Fibroblast of upper back skin (primary cell): Measurements from ENCODE around the gene GPRC6A.
"Not testable (repeated sequence)": the region's sequence is repeated elsewhere in the genome, so short reads cannot be mapped to it uniquely, and the experiment has no call there.

Experiments
- DNase-seq: peaks from one replicate; pipeline ENCODE4 v3.0.0-alpha.2; 2013

The GPRC6A gene

GRCh38 chr6:116828983-116829382, at the start of gene GPRC6A:
TSS of gene GPRC6A (minus strand) at chr6:116829083. CDS start at chr6:116829013, 70 bp downstream.
- no peak for DNase-seq

- no peak for DNase-seq
These were observed 48.9 kb upstream of the GPRC6A start for GRCh38 chr6:116877743-116878142.

GRCh38 chr6:116876635-116877611, 48.0 kb upstream of the GPRC6A start, which contains the start of gene RFX6:
TSS of gene RFX6 (plus strand) at chr6:116877242. CDS start at chr6:116877276, 34 bp downstream.
- no peak for DNase-seq

- no peak for DNase-seq
These were observed 47.2 kb upstream of the GPRC6A start for GRCh38 chr6:116876107-116876506.

- DNase-seq = no peak
These were observed 43.9 kb upstream of the GPRC6A start for GRCh38 chr6:116872771-116873170.

GRCh38 chr6:116866281-116866871, 37.5 kb upstream of the GPRC6A start:
- DNase-seq = no peak

- DNase-seq = no peak
These were observed 30.4 kb upstream of the GPRC6A start for GRCh38 chr6:116859264-116859663.

GRCh38 chr6:116858060-116858459, 29.2 kb upstream of the GPRC6A start:
- no peak for DNase-seq

GRCh38 chr6:116847227-116847626, 18.3 kb upstream of the GPRC6A start:
- peak; percentile 26 for DNase-seq

DNA sequence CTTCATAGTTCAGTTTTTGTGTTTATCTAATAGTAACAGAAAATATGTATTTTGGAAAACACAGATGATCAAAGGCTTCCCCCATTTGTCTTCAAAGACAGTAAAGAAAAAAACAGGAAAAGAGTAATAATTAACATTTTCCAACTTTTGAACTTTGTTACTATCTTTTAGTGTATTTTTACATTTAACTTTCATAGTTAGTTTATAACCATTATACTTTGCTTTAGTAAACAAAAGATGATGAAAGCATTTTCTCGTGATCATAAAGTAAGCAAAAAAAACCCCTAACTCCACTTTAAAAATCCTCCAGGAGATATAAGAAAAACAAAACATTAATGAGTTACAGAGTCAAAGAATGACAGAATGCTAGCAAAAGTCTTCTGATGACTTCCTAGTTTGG, 13.6 kb upstream of the GPRC6A start:
- no peak for DNase-seq

DNA sequence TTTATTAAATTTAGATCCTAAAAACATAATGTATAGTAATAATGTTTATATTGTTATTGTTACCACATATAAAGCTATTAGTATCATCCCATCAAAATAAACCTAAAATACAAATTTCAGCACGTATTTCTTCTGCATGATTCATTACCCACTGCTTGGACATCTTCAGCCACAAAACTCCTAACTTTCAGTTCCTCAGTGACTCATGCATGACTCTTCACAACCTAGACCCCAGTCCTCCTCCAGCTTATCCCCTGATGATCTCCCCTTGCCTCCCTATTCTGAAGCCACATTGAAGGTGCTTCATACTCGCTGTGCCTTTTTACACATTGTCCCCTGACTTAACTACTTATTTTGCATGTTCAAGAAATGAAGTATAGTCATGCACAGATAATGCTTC, 11.2 kb upstream of the GPRC6A start:
- DNase-seq = peak; percentile 22

DNA sequence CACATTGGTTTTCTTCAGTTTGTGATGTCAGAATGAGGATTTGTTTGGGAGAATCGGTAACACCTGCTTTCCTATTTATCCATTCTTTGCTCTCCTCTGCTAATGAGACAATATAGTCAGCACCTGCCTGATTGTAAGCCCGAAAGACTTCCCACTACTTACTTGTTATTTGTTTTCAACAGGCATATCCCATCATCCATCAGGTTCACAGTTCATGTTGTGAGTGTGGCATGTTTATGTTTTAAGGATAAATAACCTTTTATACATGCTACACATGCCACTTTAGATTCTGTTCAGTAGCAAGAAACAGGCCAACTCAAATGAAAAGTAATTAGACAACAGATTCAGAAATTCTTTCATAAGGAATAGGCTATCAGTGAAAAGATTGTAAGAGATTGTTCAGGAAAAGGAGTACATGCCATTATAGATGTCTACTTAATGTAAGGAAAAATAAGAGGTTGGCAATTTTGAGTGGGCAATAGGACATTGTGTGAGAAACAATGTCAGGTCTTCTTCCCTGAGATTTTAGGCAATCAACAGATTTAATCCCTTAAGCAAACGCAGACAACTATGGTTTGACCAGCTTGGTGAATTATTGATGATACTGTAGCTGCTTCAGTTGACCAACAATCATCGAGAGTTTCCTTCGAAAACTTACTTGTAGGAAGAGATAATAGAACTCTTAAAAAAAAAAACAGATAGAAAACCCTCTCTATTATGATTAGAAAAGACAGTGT, 7.9 kb upstream of the GPRC6A start:
- no peak for DNase-seq

DNA sequence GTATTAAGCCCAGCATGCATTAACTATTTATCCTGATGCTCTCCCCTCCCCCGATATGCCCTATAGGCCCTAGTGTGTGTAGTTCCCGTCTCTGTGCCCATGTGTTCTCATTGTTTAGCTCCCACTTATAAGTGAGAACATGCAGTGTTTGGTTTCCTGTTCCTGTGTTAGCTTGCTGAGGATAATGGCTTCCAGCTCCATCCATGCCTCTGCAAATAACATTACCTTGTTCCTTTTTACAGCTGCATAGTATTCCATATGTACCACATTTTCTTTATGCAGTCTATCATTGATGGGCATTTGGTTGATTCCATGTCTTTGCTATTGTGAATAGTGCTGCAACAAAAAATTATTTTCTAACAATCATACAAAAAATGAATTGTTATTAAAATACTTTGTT, 5.6 kb upstream of the GPRC6A start:
- DNase-seq = not testable (repeated sequence)

DNA sequence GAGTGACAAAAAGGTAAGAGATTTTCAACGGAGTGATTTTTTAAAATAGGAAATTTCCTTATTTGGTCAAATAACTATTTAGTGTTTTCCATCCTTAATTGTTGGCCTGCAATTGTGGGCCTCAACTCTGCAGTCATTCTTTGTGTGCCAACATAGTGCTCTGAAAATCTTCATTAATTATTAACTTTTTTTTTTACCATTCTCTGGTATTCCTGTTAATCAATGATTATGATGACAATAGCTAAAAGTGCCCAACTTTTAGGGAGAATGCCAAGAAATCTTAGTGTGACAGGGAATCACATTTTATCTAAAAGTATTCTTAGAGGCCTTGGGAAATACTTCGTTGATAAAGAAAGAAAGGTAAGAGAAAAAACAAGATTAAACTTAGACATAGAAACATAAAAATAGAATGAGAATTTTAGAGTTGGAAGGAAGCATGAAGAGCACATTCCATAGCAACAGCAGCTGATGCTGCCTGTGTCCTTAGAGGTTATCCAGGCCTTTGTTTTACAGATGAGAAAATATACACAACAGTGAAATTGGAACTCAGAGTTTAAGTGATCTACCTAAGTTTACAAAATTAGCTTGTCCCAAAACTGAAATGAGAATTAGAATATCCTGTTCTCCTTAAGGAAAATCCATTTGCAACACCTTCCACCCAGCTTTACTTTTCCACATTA, 1.2 kb downstream of the GPRC6A start:
- no peak for DNase-seq

GRCh38 chr6:116816336-116816735, 12.5 kb downstream of the GPRC6A start:
- DNase-seq = not testable (repeated sequence)

DNA sequence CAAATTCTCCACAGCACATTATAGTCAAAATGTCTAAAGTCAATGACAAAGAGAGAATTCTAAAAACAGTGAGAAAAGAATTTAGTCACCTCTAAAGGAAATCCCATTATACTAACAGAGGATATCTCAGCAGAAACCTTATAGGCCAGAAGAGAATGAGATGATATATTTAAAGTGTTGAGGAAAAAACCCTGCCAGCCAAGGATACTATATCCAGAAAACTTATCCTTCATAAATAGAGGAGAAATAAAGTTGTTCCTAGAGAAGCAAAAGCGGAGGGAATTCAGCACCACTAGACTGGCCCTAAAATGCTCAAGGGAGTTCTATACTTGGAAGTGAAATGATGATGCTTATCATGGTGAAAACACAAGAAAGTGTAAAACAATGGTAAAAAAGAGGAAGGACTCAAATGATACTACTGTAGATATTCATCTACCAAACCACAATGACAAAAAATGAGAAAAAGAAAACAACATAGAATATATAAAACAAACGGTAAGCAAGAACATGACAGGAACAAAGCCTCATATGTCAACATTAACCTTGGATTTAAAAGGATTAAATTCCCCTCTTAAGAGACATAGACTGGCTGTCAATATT, 16.7 kb downstream of the GPRC6A start:
- DNase-seq = no peak

GRCh38 chr6:116801971-116802370, 26.9 kb downstream of the GPRC6A start:
- DNase-seq = no peak

DNA sequence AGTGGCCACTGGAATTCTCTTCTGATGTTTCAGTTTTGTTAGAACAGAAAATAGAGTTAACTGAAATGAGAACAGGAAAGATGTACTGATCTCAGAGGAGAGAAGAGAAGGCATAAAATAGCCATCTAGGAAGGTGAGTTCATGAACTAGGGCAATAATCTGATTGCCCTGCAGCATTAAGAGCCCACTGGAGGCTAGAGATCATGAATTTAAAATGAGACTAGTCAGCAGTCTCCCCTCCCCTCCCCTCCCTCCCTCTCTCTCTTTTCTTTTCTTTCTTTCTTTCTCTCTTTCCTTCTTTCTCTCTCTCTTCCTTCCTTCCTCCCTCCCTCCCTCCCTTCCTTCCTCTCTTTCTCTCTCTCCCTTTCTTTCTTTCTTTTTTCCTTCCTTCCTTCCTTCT, 28.9 kb downstream of the GPRC6A start:
- no peak for DNase-seq

DNA sequence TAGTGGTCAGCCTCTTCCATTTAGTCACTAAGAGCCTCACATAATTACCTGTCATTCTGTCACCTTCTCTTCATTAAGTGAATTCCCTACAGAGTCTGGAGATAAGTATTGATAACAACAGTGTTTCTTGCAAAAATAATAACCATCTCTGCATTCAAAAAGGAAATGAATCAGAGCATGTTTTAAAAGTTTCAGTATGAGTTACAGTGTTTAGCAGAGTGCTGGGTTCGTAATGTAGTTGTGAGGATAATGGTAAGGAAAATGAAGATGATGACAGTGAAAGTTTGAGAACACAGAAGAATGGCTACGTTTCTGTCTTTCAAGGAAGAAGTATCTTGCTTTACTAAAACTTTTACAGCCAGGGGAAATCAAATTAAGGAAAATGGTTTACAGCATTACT, 31.3 kb downstream of the GPRC6A start:
- no peak for DNase-seq

DNA sequence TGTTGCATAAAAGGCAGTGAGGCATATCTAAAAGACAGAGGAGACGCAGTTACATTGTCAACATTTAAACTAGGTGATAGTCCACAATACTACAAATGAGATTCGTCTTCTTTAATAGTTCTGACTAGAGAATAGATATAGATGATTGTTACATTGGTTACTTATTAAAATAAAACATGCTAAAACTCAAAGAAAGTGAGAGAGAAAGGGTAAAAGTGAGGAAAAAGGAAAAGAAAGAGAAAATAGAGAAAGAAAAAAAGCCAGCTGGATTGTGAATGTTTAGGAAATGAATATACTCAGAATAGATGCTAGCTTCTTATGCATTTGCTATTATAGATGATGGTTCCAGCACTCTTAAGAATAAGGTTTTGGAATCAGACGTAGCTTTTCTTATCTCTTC, 35.7 kb downstream of the GPRC6A start:
- DNase-seq = no peak

GRCh38 chr6:116783852-116784251, 45.0 kb downstream of the GPRC6A start:
- peak; percentile 4 for DNase-seq

DNA sequence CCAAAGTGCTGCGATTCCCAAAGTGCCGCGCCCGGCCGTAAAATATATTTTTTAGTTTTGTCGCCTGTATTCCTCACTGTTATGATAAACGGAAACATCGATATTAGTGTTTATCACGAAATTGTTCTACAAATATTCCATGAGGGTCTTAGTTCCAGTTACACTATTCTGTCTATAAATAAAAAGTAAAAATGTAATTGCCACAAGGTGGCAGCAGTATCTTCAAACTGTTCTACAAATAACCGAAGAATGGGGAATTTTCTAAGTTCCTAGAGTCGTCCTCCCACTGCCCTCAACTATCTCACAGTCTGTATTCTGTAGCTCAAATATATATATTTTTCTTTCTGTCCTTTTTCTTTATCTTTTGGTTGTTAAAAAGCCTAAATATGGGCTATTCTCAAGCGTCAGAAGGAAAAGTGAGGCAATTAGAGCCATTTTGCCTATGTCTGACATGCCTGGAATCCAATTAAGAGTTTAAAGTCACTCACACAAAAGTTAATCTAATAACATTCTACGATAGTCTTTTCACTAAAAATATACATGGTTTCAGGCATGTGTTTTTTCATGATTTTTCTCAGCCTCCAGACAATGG, 49.2 kb downstream of the GPRC6A start:
- DNase-seq = peak; percentile 33
